ES-I3 (cell line): ENCODE results near the gene PMAIP1.
"Not testable (repeated sequence)": the region's sequence is repeated elsewhere in the genome, so short reads cannot be mapped to it uniquely, and the experiment has no call there.

ENCODE experiments used
- H3K36me3 ChIP-seq: 2 replicates; pipeline ENCODE4 v1.6.1; 2013; ENCODE audit warnings: mild to moderate bottlenecking, low read length, control low read depth, moderate library complexity; ENCODE audit not compliant: insufficient read depth
- H3K4me1 ChIP-seq: 2 replicates; pipeline ENCODE4 v1.6.1; 2013; ENCODE audit warnings: mild to moderate bottlenecking, control low read depth, low read length; ENCODE audit not compliant: insufficient read depth
- H3K9ac ChIP-seq: 2 replicates; pipeline ENCODE4 v1.6.1; 2013; ENCODE audit warnings: low read depth, mild to moderate bottlenecking, low read length, moderate library complexity
- H3K9me3 ChIP-seq: 2 replicates; pipeline ENCODE4 v1.6.1; 2013; ENCODE audit warnings: mild to moderate bottlenecking, low read length, moderate library complexity; ENCODE audit not compliant: control insufficient read depth, insufficient read depth

The PMAIP1 gene

GRCh38 chr18:59873641-59874040, 26.2 kb upstream of the PMAIP1 start:
- peaks cover 13% of the 10 kb centered on the region; the same call in 1 of the 2 replicates for H3K4me1 ChIP-seq
- no peak overlapping the region; the same call in 1 of the 2 replicates for H3K9ac ChIP-seq
- no peaks in the 10 kb centered on the region for H3K9me3 ChIP-seq
- H3K36me3 ChIP-seq, result no peaks in the 10 kb centered on the region

GRCh38 chr18:59874166-59874565, 25.6 kb upstream of the PMAIP1 start:
- Histone ChIP-seq H3K36me3 (no peaks in the 10 kb centered on the region), H3K4me1 (peaks cover 13% of the 10 kb centered on the region; the same call in 1 of the 2 replicates), H3K9me3 (no peaks in the 10 kb centered on the region), H3K9ac (no peak overlapping the region)

- Histone ChIP-seq H3K9me3 (no peaks in the 10 kb centered on the region), H3K9ac (no peak overlapping the region), H3K4me1 (peaks cover 13% of the 10 kb centered on the region; the same call in 1 of the 2 replicates), H3K36me3 (no peaks in the 10 kb centered on the region)
Measured at GRCh38 chr18:59876310-59876626, 23.5 kb upstream of the PMAIP1 start.

GRCh38 chr18:59877361-59877760, 22.4 kb upstream of the PMAIP1 start:
- H3K9ac ChIP-seq, result no peak overlapping the region
- peaks cover 16% of the 10 kb centered on the region; the same call in 1 of the 2 replicates for H3K4me1 ChIP-seq
- H3K36me3 ChIP-seq, result no peaks in the 10 kb centered on the region
- no peaks in the 10 kb centered on the region for H3K9me3 ChIP-seq

DNA sequence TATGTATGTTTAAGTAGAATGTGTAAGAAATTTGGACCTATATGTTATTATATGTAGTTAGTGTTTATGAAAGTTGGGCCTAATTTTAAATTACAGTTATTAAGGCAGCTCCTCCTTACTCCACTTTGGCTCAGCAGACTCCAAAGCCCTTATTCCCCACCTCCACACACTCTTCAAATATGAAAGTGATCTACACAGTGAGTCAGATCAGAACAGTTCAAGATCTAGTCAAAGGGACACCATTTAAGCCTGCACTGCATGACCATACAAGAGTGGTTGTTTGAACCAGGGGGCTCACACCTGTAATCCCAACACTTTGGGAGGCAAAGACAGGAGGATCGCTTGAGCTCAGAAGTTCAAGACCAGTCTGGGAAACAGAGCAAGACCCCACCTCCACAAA, 21.2 kb upstream of the PMAIP1 start:
- H3K36me3 ChIP-seq, result no peaks in the 10 kb centered on the region
- H3K9ac ChIP-seq, result no peak overlapping the region
- peaks cover 19% of the 10 kb centered on the region for H3K4me1 ChIP-seq
- no peaks in the 10 kb centered on the region for H3K9me3 ChIP-seq

DNA sequence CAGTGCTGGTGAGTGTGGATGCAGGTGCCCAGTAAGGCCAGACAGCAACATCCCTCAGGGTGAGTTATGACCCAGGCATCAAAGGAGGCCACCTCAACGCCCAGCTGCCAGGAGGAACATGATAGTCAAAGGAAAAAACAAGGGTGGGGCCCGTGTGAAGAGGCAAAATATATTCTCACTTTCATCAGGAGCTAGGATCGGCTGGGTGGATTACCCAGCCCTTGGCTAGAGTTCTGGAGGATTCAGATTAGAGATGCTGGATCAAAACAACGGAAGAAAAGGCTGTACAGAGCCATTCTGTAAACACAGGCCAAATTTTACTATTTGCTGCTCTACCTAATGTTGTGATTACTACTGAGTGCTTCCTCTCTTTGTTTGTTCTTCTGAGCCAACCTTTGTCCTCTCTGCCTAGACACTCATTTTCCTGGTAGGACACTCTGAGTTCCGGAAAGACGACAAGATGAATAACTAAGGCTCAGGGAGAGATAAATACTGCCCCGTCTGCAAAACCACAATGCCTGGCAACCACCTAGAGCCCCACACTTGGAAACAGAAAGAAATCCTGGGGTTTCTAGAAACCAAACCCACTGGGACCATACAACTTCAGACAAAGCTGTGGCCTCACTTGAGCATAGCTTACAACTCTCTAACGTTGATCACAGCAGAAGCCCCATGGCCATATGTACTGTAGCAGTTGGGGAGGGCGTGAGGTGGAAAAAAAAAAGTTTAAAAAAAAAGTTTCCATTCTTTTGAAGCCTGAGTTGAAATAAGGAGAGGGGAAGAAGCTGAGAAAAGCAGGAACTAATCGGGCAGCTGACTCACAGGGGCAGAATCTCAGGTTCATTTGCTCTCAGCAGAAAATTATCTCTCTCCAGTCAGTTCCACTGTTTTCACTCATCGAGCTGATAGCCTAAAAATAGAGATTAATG, 17.8 kb upstream of the PMAIP1 start:
- no peak overlapping the region for H3K9ac ChIP-seq
- peaks cover 19% of the 10 kb centered on the region for H3K4me1 ChIP-seq
- no peaks in the 10 kb centered on the region; the same call in 1 of the 2 replicates for H3K9me3 ChIP-seq
- H3K36me3 ChIP-seq, result no peaks in the 10 kb centered on the region

DNA sequence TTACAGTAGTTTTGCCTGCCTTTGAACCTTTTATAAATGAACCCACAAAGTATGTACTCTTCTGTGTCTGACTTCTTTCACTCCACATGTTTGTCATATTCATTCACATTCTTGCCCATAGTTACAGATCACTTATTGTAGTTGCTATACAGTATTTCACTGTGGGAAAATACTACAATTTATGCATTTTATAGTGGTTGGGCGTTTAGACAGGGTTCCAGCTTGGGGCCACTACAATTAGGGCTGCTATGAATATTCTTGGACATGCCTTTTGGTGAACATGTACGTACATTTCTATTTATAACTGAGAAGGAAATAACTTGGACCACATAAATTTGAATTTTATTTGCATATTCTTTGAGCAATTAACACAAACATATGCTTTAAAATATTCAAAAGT, 15.4 kb upstream of the PMAIP1 start:
- peaks cover 19% of the 10 kb centered on the region for H3K4me1 ChIP-seq

GRCh38 chr18:59885579-59886163, 14.1 kb upstream of the PMAIP1 start:
- Histone ChIP-seq H3K9ac (no peak overlapping the region), H3K9me3 (no peaks in the 10 kb centered on the region; the same call in 1 of the 2 replicates), H3K4me1 (peaks cover 19% of the 10 kb centered on the region), H3K36me3 (no peaks in the 10 kb centered on the region)

More for the DNA sequence above, 15.4 kb upstream of the PMAIP1 start:
- Histone ChIP-seq H3K9me3 (no peaks in the 10 kb centered on the region; the same call in 1 of the 2 replicates), H3K36me3 (no peaks in the 10 kb centered on the region), H3K9ac (no peak overlapping the region)

- not testable (repeated sequence) for H3K9ac ChIP-seq, H3K9me3 ChIP-seq, H3K36me3 ChIP-seq
- H3K4me1 ChIP-seq, result peaks cover 18% of the 10 kb centered on the region; the same call in 1 of the 2 replicates
Measured at GRCh38 chr18:59886399-59886798, 13.4 kb upstream of the PMAIP1 start.

DNA sequence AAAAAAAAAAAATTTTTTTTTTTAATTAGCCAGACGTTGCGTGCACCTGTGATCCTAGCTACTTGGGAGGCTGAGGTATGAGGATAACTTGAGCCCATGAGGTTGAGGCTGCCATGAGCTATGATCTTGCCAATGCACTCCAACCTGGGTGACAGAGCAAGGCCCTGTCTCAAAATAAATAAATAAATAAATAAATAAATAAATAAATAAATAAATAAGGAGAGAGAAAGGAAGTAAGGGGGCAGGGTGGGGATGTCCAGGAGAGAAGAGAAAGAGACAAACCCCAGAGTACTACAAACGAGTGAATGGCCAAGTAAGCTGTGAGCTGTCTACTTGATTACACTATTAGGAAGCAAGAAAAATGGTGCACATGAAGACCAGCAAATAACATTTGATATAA, 7.7 kb upstream of the PMAIP1 start:
- Histone ChIP-seq H3K9ac (no peak overlapping the region), H3K36me3 (no peaks in the 10 kb centered on the region)

GRCh38 chr18:59893971-59894370, 5.8 kb upstream of the PMAIP1 start:
- Histone ChIP-seq H3K36me3 (no peaks in the 10 kb centered on the region), H3K4me1 (peaks cover 4% of the 10 kb centered on the region; the same call in 1 of the 2 replicates), H3K9ac (no peak overlapping the region), H3K9me3 (no peaks in the 10 kb centered on the region)

More for the DNA sequence above, 7.7 kb upstream of the PMAIP1 start:
- Histone ChIP-seq H3K4me1 (no peaks in the 10 kb centered on the region), H3K9me3 (no peaks in the 10 kb centered on the region)

DNA sequence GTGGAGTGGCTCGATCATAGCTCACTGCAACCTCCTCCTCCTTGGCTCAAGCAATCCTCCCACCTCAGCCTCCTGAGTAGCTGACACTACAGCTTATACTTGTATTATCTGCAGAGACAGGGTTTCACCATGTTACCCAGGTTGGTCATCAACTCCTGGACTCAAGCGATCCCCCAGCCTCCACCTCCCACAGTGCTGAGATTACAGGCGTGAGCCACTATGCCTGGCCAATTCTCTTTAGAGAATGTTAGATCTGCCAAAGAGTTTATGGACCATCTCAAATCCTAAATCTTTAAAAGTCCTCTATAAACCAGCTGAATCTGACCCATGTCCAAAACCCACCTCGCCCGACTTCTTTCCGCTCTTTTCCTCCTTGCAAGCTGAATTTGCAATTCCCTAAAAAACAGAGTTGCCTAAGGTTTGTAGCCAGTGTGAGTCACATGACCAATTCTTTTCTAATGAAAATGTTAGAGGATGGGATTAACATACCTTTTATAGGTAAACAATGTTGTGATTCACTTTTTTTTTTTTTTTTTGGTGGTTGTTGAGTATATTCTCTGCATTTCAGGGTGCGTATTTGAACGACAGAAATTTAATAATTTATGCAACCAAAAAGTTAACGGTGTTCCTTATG, 2.4 kb upstream of the PMAIP1 start:
- Histone ChIP-seq H3K9ac (peak overlapping the region; percentile 46; the same call in 1 of the 2 replicates), H3K4me1 (peaks cover 4% of the 10 kb centered on the region; the same call in 1 of the 2 replicates), H3K9me3 (no peaks in the 10 kb centered on the region), H3K36me3 (peaks cover 4% of the 10 kb centered on the region)

GRCh38 chr18:59898093-59898492, 1.7 kb upstream of the PMAIP1 start:
- H3K9ac ChIP-seq, result peak overlapping the region; percentile 46
- peaks cover 10% of the 10 kb centered on the region; the same call in 1 of the 2 replicates for H3K4me1 ChIP-seq
- peaks cover 11% of the 10 kb centered on the region for H3K36me3 ChIP-seq
- no peaks in the 10 kb centered on the region for H3K9me3 ChIP-seq

DNA sequence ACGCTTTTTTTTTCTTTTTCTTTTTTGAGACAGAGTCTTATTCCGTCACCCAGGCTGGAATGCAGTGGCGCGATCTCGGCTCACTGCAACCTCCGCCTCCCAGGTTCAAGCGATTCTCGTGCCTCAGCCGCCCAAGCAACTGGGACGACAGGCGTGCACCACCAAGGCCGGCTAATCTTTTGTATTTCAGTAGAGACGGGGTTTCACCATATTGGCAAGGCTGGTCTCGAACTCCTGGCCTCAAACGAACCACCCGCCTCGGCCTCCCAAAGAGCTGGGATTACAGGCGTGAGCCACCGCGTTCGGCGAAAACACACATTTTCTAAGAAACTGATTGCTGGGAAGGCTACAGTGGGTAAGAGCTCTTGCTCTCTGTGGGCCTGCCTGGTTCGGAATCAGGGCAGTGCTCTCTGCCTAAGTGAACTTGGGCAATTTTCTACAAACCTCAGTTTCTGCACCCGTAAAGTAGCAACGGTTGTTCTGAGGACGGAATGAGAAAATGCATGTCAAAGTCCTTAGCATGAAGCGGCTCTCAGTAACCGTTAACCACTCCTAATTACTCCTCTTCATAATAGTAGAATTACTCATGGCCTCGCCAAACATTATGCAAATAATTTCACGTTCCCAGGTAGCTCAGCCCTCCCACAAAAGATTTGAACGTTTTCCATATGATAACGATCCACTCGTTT, 1.0 kb upstream of the PMAIP1 start:
- Histone ChIP-seq H3K9ac (peak overlapping the region; percentile 46), H3K4me1 (peaks cover 11% of the 10 kb centered on the region; the same call in 1 of the 2 replicates), H3K9me3 (no peaks in the 10 kb centered on the region), H3K36me3 (peaks cover 12% of the 10 kb centered on the region)
